CD4-positive, alpha-beta T cell treated with Interleukin-10 for 1 hour (primary cell): ENCODE data around the gene LRP1.
"Not testable (repeated sequence)": the region's sequence is repeated elsewhere in the genome, so short reads cannot be mapped to it uniquely, and the experiment has no call there.

Experiments
- DNase-seq: peaks from one replicate; pipeline ENCODE4 v3.0.0-alpha.2; 2020

Gene LRP1

DNA sequence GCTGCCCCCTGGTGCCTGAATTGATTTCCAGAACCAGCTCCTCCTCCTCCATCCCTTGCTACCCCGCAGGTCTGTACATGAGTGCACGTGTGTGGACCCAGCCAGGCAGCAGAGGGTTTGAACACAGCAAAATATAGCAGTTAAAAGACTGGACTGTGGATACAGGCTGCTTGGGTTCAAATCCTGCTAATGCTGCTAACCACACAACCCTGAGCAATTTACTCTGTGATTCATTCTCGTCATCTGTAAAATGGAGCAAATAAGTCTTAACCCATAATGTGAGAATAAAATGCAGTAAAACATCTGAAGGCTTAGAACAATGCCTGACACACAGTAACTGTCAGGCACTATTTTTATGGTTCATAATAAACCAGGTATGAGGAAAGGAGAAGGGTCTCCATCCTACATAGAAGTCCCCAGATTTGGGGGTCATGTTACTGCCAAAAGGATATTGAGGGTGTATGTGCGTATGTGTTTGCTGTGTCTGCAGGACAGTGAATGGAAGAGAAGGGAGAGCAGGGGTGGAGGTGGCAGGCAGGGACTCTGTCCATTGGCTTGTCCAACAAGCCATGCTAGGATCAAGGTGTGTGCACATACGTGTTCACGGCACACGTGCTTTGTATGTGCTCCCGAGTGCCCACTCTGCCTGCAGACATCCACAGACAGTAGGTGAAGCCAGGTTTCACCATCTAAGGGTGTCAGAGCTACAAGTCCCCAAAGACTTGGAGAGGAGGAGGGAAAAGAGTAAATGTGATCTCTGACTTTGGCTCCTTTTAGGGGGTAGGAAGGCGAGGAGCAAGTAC lies 15.6 kb upstream of the LRP1 start:
- no peak for DNase-seq

DNA sequence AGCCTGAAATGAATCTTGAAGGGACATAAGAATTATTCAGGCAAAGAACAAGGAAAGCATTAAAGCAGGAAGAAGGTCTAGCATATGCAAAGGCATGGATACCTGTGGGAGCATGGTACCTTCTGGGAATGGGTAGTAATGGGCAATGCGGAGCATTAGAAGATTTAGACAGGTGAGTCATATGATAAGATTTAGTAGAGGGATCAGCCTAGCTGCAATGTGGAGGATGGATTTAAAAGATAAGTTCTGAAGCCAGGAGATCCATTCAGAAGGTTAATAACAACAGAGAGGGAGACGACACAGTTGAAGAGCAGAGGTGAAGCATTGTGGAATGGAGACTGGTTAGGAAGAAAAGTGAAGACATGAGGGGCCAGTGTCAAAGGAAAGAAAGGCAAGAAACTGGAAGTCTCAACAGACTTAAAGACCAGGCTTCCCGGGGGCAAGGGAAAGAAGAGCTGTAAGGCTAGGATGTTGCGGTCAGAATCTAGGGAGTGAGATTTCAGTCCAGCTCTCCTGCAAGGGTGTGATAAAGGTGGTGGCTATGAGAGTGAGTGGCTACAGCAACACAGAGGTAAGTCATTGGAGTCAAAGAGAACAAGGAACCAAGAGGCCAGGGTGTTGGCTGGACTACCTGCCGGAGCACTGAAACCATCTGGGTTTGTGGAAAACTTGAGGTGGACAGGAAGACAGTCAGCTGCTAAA lies 11.6 kb upstream of the LRP1 start:
- no peak for DNase-seq

DNA sequence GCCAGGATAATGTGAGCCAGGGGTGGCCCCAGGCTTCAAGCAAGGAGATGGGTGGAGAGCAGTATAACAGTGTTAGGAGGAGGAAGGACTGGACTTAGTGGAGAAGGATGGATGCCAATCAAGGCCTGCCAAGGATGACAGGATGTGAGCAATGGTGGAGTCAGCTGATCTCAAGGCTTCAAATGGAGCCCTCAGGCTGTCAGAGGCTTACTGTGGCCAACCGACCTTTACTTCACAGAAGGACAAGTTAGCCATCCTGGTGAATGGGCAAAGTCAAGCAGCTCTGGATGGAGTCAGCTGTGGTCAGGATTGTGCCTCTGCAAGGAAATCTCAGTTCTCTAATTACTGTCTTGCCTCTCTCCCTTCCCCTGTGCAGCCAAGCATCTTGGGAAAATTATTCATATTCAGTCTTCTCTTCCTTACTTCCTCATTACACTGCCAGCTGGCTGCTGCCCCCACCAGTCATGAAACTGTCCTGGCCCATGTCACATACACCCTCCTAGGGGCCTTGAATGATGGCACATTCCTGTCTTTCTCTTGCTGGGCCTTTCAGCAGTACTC lies 9.5 kb upstream of the LRP1 start:
- DNase-seq = no peak

DNA sequence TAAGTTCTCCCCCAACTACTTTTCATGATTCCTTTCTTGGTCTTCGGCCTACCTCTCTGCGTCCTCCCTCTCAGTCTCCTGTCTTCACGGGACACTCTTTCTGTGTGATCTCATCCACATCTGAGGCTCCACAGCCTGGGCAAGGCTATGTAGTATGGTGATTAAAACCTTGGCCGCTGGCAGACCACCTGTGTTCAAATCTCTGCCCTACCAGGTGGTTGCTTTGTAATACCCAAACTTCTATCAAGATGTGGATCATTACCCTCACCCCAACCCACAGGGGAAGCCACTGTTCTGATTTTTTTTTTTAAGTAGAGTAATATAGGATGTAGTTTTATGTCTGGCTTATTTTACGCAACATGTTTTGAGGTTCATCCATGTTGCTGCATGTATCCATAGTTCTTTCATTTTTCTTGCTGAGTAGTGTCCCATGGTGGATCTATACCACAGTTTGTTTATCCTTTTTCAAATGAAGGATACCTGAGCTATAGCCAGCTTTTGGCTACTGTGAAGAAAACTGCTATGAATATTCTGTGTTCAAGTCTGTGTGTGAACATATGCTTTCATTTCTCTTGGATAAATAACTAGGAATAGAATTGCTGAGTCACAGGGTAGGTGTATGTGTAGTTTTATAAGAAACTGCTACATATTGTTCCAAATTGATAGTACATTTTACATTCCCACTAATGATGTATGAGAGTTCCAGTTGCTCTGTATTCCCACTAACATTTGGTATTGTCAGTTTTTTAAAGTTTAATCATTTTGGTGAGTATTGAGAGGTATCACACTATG lies 8.8 kb upstream of the LRP1 start:
- no peak for DNase-seq

DNA sequence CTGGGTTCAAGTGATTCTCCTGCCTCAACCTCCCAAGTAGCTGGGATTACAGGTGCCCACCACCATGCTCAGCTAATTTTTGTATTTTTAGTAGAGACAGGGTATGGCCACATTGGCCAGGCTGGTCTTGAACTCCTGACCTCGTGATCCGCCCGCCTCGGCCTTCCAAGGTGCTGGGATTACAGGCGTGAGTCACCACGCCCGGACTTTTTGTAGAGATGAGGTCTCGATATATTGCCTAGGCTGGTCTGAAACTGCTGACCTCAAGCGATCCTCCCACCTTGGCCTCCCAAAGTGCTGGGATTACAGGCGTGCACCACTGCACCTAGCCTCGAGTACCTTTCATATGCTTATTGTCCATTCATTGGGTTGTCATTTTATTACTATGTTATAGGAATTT lies 7.6 kb upstream of the LRP1 start:
- DNase-seq = not testable (repeated sequence)

DNA sequence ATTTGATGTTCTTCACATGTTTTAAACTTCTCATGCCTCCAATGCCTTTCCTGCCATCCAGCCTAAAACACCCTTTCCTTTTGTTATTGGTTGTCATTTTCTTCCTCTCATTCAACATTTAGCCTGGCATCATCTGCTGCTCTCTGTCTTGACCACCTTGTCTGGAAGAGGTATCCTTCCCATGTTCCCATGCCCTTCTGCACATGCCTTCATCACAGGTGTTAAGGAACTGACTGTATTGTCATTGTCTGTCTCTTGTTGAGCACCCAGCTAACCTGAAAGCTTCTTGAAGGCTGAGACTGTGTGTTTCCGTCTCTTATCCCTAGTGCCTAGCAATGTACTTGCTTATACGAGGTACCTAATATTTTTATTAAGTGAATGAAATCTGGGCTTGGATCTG lies 4.5 kb upstream of the LRP1 start:
- no peak for DNase-seq

DNA sequence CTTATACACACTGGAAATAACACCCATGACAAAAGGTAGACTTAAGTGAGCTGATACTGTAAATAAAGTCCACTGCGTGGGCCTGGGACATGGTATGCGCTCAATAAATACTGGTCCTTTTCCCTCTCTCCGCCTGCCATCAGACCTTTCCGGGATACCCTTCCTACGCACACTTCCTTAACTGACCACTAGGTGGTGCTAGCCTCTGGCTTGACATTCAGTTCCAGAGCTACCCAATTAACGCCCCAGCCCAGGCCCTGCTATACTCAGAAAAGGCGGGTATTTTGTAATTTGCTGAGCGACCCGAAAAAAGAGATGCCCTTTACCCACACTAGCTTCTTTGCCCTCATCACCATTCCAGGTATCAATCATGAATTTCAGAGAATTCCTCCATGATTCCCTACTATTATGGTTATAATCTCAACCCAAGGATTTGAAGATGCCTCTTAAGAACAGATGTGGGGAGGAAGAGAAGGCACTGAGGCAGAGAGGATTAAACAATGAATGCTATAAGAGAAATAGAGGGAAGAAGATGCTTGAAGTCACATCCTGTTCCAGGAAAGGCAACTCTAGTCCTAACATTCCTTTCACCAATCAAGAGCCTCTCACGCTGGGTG lies 3.9 kb upstream of the LRP1 start:
- peak; percentile 84 for DNase-seq

DNA sequence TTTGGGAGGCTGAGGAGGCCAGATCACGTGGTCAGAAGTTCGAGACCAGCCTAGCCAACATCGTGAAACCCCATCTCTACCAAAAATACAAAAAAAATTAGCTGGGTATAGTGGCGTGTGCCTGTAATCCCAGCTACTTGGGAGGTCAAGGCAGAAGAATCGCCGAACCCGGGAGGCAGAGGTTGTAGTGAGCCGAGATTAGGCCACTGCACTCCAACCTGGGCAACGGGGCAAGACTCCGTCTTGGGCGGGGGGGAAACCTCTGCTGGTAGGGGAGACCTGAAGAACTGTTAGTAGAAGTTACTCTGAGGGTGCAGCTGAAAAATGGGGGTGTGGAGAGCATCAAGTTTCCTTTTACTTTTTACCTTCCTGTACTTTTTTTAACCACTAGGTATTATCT lies 2.2 kb upstream of the LRP1 start:
- DNase-seq = no peak

DNA sequence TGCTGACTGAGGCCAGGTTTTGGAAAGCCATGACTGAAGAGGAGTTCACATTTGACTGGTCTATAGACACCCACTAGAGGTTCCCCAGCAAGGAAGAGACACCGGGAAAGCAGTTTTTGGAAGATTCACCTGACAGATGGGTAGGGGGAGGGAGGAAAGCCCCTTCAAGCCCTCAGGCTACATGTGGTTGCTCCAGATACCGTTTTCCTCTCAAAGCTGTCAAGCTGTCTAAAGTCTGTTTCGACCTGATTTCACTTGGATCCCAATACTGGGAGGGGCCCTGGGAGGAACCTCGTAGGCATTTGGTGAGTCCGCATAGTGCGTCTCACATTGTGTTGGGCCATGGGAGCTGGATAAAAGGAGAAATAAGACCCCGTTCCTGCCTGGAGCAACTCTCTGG lies 1.7 kb upstream of the LRP1 start:
- DNase-seq = no peak

DNA sequence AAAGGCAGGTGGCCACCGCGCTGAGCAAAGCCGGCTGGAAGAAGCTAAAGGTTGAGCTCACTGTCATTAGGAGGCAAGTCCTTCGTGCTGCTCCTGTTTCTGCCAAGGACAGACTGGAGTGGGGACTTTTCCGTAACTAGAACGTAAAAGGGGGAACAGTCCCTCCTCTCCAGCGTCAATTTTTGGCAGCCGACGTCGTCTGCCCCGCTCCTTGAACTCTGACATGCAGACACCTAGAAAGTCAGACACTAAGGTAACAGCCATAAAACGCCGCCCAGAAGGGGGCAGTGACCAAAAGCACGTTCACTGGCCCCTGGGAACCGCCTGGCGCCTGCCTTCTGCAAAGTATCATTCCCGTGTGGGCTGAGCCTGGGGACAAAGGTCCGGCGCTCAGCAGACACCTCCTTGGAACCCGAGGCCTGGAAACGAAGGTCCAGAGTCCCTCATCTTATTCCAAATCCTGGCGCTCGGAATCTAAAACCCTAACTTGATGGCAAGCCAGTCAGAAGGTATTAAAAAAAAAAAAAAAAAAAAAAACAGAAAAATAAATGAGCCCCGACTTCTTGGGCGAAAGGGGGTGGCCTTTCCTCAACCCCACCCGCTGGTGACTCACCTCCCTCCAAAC lies 1.1 kb upstream of the LRP1 start:
- DNase-seq = peak; percentile 30

DNA sequence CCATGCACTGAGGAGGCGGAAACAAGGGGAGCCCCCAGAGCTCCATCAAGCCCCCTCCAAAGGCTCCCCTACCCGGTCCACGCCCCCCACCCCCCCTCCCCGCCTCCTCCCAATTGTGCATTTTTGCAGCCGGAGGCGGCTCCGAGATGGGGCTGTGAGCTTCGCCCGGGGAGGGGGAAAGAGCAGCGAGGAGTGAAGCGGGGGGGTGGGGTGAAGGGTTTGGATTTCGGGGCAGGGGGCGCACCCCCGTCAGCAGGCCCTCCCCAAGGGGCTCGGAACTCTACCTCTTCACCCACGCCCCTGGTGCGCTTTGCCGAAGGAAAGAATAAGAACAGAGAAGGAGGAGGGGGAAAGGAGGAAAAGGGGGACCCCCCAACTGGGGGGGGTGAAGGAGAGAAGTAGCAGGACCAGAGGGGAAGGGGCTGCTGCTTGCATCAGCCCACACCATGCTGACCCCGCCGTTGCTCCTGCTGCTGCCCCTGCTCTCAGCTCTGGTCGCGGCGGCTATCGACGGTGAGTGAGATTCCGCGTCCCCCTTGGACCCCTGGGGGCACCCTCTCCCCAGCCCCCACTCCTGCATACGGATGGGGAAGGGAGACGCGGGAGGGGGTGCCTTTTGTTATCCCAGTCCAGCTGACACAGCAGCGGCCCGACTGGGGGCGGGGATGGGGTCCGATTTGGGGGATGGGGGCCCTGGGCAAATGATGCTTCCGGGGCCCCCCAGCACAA lies 400 bp downstream of the LRP1 start:
- DNase-seq = no peak

DNA sequence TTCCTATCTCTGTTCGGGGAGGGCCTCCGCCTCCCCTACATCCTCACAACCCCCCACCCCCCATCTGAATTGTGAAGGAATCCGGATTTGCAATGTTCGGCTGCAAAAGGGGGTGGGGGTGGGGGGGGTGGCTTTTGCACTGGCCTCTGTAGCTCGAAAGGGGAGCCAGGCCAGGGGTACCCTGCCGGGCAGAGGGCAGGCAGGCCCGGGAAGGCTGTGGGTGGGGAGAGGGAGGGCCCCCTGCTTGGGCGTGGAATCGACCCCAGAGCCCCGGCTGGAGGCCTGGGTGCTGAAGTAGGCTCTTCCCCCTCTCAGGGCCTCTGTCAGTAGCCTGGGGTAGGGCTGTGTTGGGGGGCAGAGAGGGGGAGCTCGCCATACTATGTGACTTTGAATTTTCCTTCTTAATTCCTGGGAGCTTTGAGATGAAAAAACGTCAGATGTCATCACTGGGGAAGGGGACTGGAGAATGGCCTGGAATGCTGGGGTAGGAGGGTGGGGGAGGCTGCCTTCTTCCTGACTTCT lies 1.1 kb downstream of the LRP1 start:
- DNase-seq = no peak

DNA sequence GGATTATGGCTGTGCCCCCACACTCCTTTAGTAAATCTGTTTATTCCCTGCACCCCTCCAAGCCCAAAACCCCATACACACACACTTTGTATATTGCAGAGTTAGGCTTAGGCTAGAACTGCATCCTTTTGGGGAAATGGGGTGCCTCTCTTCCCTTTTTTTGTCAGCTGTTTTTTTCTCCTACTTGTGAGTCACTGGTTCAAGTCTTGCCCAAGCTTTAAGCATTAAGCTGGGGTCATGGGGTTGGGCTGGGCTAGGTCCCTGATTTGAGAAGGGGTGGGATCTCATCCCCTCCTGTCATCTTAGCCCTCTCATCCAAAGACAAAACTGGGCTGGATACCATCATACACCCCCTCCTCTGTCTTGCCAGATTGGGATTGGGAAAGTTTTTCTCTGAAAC lies 1.6 kb downstream of the LRP1 start:
- no peak for DNase-seq

DNA sequence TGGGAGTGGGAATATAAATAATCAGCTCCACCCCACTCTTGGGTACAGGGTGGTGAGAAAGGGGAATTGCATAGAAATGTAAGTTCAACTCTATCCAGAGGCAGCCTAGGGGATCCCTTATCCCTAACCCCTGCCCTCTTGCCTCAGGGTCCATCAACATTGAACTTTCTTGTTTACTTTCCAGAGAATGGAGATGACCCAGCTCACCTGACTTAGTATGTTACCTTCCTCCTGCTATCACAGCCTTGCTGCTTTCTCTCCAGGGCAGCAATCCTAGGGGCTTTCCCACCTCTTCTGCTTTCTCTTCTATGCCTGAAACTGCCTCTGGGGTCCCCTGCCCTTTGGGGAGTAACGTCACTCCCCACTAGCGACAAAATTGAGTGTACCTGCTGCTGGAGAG lies 2.7 kb downstream of the LRP1 start:
- no peak for DNase-seq

DNA sequence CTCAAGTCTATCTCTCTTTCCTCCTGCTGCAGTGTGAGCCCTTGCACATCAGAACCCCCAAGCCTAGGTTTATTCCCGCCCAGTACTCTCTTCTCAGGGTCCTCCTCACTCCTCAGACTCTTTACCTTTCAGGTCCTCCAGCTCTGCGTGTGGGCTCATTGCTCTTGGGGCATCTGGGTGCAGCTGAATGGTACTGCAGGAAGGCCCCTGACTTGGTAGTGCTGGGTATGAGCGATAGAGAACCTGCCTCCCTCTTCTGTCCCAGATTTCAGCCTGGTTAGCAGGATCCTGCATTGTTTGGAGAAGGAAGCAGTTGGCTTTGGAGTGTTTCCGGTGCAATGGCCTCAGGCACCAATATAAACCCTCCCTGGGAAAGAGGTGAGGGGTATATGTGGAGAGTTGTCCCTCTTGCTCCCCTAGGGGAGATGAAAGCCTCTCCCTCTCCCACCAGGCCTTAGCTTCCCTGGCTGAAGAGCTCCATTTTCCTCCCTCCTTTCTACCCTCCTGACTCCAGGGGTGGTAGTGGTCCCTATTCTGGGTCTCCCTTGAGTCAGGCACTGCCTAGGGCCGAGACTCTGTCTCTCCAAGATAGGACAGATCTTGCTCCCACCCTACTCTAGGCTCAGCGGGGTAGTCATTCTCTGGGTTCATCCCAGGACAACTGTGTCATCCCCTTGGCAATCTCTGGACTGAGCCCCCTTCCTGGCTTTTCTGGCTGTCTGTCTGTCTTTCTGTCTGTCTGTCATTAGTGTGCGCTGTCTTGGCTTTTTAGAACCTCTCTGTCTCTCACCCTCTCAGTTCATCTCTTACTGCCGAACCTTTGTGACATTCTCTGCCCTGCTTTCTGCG lies 3.8 kb downstream of the LRP1 start:
- no peak for DNase-seq

DNA sequence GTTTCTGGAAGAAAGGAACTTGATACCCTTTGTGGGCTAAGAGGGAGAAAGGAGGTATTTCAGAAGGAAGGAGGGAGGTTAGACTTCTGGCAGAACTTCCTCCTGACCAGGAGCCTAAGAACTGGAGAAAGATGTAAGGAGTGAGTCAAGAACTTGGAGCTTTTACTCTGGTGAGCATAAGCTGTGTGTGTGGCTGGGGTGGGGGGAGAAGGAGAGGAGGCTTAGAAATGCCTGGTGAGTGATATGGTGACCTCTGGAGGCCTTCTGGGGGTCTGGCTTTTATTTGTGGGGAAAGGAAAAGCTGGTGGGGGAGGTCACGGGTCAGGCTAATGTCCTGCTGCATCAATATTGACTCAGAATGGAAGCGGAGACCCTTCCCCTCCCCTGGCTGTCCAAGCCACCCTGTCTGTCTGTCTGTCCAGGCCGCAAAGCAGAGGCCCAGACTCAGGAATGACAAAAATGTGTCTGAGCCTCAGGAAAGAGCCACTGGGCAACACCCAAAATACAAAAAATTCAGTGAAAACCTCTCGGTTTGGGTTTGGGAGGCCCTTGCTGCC lies 4.8 kb downstream of the LRP1 start:
- no peak for DNase-seq

DNA sequence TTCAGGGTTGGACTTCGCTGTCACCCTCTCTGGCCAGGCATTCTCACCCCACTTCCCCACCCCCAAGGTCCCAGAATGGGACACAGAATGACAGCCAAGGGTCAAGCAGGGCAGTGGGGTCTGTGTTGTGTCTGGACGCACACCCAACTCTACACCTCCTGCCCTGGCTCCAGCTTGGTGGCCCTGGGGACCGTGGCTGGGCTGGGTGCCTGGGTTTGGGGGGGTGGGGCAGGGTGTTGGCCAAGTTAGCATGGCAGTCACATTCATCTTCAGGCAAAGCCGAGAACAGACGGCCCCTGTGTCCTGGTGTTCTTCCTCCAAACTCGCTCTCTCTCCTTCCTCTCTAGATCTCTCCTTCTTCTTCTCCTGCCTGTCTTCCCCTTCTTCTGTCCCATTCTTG lies 5.6 kb downstream of the LRP1 start:
- DNase-seq = no peak

DNA sequence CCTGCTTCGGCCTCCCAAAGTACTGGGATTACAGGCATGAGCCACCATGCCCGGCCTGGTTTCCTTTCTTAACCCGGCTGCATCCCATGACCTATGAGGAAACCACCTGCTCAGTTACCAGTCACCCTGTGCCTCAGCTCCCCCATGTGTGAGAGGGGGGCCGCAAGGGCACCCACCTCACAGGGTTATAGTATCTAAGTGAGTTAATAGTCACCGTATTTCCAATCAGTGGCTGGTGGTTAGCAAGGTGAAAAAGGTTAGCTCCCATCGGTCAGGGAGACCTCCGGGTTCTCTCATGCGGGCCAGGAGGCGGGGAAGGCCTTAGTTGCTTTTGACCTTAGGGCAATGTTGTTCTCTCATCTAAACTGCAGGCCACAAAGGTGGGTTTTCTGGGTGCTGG lies 6.7 kb downstream of the LRP1 start:
- no peak for DNase-seq

DNA sequence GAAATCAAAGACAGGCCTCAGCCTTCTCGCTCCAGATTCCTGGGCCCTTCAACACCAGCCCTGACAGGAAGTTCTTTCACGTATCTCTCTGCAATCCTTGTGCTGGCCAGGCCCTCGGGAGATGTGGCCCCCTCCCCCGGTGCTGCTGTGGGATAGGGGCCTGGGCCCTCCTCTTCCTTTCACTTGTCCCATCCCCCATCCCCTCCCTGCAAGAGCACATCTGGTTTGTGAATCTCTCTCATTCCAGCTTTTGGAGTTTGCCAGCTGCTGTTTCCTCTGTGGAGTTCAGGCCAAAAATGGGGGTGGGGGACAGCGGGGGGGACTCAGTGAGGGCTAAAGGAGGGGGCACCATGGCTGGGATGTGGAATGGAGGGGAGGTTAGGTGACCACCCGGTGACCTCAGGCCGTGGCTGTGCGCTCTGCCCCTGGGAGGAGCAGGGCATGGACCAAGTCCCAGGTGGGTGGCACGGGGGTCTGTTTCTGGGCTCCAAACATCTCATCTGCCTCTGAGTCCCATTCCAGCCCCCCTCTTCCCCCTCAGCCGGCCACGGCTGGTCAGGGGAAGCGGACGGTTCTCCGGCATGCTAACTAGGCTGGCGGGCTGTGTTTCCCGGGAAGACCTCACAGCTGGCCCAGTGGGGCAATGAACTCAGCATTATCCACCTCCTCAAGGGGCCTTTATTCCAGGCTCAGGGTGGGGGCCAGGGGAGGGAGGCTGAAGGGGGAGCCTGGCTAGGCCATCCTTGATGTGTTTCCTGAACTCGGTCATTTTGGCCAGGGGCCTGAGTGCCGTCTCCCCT lies 7.4 kb downstream of the LRP1 start:
- no peak for DNase-seq
